ENCODE measurements around the gene GALNS. TPM values are rescaled to one million over a fixed set of nuclear protein-coding genes. Genes with fewer than 3 reads are reported as not detected.

GALNS gene
- total and polyA plus RNA-seq, 2 of the 13 experiments (the other 11 are each of a cell fraction or from before 2014, with no cell fraction given), result 9.2 to 9.8 TPM

DNA sequence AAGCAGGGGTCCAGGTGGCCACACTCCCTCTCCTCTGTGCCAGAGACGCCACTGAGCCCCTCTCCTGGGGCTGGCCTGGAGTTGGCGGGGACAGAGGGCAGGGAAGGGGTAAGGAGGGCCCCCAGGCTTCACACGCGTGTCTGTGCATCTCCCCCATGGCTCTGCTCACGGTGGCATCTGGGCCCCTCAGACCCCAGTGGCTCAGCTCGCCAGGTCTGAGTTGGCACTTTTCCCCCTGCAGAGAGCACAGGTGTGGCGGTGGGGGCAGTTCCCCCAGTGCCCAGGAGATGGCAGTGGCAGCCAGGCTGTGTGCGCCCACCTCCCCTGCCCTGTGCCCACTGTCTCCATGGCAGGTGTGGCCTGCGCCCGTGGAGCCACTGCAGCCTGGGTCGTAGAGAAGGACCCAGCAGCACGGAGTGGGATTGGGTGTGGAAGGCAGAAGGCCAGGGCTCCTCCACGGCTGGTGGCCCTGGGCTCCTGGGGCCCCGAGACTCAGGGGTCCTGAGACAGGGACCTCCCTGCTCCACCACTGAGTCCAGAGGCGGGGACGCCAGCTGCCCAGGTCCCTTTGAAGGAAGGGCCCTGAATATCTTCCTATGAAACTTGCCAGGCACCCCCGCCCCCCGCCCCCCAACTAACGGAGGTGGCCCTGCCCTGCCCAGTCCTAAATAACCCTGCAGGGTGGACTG lies 40.7 kb downstream of the GALNS start (continued):
- TF ChIP-seq DZIP1 (CRISPR knock-in tag; IDR thresholded peaks at IDR 0.05) (0 out of 2 replicates have a peak, but pooled peaks have one; percentile 22), NR0B2 (CRISPR knock-in tag; IDR thresholded peaks at IDR 0.05) (peak; percentile 71; the same call in 1 of the 2 replicates), TAF15 (IDR thresholded peaks at IDR 0.05; ENCODE audit: low read depth, low read length, poor library complexity, severe bottlenecking) (peak; percentile 78), ATF2 (CRISPR knock-in tag; IDR thresholded peaks at IDR 0.05) (0 out of 2 replicates have a peak, but pooled peaks have one; percentile 25), ZNF143 (CRISPR knock-in tag; IDR thresholded peaks at IDR 0.05) (0 out of 2 replicates have a peak, but pooled peaks have one; percentile 16), ZNF570 (CRISPR knock-in tag; IDR thresholded peaks at IDR 0.05; ENCODE audit: borderline replicate concordance) (no peak), ZBTB7A (CRISPR knock-in tag; IDR thresholded peaks at IDR 0.05) (0 out of 2 replicates have a peak, but pooled peaks have one; percentile 27), ZNF883 (CRISPR knock-in tag; IDR thresholded peaks at IDR 0.05; ENCODE audit: not compliant biosample characterization) (peak; percentile 27), CHD4 (IDR thresholded peaks at IDR 0.05; ENCODE audit: borderline replicate concordance, low read length) (no peak), JARID2 (CRISPR knock-in tag; IDR thresholded peaks at IDR 0.05; ENCODE audit: insufficient replicate concordance) (peak; percentile 56), KMT2B (CRISPR knock-in tag; IDR thresholded peaks at IDR 0.05) (0 out of 2 replicates have a peak, but pooled peaks have one; percentile 15)
- TF ChIP-seq, protein P1, sequence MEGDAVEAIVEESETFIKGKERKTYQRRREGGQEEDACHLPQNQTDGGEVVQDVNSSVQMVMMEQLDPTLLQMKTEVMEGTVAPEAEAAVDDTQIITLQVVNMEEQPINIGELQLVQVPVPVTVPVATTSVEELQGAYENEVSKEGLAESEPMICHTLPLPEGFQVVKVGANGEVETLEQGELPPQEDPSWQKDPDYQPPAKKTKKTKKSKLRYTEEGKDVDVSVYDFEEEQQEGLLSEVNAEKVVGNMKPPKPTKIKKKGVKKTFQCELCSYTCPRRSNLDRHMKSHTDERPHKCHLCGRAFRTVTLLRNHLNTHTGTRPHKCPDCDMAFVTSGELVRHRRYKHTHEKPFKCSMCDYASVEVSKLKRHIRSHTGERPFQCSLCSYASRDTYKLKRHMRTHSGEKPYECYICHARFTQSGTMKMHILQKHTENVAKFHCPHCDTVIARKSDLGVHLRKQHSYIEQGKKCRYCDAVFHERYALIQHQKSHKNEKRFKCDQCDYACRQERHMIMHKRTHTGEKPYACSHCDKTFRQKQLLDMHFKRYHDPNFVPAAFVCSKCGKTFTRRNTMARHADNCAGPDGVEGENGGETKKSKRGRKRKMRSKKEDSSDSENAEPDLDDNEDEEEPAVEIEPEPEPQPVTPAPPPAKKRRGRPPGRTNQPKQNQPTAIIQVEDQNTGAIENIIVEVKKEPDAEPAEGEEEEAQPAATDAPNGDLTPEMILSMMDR (CRISPR knock-in tag; IDR thresholded peaks at IDR 0.05), result peak; percentile 99
- TF ChIP-seq, protein P2, sequence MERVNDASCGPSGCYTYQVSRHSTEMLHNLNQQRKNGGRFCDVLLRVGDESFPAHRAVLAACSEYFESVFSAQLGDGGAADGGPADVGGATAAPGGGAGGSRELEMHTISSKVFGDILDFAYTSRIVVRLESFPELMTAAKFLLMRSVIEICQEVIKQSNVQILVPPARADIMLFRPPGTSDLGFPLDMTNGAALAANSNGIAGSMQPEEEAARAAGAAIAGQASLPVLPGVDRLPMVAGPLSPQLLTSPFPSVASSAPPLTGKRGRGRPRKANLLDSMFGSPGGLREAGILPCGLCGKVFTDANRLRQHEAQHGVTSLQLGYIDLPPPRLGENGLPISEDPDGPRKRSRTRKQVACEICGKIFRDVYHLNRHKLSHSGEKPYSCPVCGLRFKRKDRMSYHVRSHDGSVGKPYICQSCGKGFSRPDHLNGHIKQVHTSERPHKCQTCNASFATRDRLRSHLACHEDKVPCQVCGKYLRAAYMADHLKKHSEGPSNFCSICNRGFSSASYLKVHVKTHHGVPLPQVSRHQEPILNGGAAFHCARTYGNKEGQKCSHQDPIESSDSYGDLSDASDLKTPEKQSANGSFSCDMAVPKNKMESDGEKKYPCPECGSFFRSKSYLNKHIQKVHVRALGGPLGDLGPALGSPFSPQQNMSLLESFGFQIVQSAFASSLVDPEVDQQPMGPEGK (CRISPR knock-in tag; IDR thresholded peaks at IDR 0.05), result 0 out of 2 replicates have a peak, but pooled peaks have one; percentile 11
- TF ChIP-seq, protein P3, sequence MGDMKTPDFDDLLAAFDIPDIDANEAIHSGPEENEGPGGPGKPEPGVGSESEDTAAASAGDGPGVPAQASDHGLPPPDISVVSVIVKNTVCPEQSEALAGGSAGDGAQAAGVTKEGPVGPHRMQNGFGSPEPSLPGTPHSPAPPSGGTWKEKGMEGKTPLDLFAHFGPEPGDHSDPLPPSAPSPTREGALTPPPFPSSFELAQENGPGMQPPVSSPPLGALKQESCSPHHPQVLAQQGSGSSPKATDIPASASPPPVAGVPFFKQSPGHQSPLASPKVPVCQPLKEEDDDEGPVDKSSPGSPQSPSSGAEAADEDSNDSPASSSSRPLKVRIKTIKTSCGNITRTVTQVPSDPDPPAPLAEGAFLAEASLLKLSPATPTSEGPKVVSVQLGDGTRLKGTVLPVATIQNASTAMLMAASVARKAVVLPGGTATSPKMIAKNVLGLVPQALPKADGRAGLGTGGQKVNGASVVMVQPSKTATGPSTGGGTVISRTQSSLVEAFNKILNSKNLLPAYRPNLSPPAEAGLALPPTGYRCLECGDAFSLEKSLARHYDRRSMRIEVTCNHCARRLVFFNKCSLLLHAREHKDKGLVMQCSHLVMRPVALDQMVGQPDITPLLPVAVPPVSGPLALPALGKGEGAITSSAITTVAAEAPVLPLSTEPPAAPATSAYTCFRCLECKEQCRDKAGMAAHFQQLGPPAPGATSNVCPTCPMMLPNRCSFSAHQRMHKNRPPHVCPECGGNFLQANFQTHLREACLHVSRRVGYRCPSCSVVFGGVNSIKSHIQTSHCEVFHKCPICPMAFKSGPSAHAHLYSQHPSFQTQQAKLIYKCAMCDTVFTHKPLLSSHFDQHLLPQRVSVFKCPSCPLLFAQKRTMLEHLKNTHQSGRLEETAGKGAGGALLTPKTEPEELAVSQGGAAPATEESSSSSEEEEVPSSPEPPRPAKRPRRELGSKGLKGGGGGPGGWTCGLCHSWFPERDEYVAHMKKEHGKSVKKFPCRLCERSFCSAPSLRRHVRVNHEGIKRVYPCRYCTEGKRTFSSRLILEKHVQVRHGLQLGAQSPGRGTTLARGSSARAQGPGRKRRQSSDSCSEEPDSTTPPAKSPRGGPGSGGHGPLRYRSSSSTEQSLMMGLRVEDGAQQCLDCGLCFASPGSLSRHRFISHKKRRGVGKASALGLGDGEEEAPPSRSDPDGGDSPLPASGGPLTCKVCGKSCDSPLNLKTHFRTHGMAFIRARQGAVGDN (CRISPR knock-in tag; IDR thresholded peaks at IDR 0.05), result peak; percentile 34
